Measurements from ENCODE around the gene HMGN1.

DNA sequence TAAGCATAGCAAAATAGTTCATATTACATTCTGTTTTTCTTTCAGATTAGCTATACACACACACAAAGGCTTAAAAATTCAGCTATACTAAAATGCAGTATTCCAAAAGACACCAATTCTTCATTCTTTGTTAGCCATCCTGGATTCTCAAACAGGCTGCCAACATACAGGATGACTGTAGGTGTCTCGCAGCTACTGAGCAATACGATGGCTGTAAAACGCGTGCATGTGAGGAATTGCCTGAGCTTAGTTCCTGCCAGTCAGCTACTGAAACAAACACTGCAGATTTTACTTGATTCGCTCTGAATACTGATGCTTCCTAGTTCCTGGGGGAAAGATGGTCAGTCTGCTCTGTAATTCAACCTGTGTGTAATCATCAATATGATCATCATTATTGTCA lies 24.7 kb upstream of the HMGN1 start:
- TF ChIP-seq, protein P1, sequence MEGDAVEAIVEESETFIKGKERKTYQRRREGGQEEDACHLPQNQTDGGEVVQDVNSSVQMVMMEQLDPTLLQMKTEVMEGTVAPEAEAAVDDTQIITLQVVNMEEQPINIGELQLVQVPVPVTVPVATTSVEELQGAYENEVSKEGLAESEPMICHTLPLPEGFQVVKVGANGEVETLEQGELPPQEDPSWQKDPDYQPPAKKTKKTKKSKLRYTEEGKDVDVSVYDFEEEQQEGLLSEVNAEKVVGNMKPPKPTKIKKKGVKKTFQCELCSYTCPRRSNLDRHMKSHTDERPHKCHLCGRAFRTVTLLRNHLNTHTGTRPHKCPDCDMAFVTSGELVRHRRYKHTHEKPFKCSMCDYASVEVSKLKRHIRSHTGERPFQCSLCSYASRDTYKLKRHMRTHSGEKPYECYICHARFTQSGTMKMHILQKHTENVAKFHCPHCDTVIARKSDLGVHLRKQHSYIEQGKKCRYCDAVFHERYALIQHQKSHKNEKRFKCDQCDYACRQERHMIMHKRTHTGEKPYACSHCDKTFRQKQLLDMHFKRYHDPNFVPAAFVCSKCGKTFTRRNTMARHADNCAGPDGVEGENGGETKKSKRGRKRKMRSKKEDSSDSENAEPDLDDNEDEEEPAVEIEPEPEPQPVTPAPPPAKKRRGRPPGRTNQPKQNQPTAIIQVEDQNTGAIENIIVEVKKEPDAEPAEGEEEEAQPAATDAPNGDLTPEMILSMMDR (conservative IDR thresholded peaks at IDR 0.05; ENCODE audit: low read length) = peak; percentile 55
- TF ChIP-seq EZH2phosphoT487 (IDR thresholded peaks at IDR 0.05; ENCODE audit: borderline replicate concordance) = no peak

Data from Loucy (cell line).